HG03342 (cell line): ENCODE data around the gene RPUSD3.
"Not testable (repeated sequence)": the region's sequence is repeated elsewhere in the genome, so short reads cannot be mapped to it uniquely, and the experiment has no call there.

Source experiments
- ATAC-seq: cut with Tn5 transposase; IDR thresholded peaks from one replicate; pipeline ENCODE4 v1.9.1; 2021; ENCODE audit warnings: mild to moderate bottlenecking, moderate library complexity; ENCODE audit not compliant: unreplicated experiment

Gene RPUSD3

GRCh38 chr3:9843715-9844438 is at the start of gene RPUSD3:
RPUSD3 (minus strand) TSS chr3:9844008; CDS start chr3:9843990, 18 bp downstream.
- peak; percentile 98 for ATAC-seq

GRCh38 chr3:9891072-9891622 is 47.3 kb upstream of the RPUSD3 start:
- ATAC-seq = no peak

GRCh38 chr3:9890249-9891071 is 46.7 kb upstream of the RPUSD3 start, which contains the start of gene JAGN1:
JAGN1 (plus strand) TSS chr3:9890610; CDS start chr3:9890723, 113 bp downstream.
- peak; percentile 76 for ATAC-seq

DNA sequence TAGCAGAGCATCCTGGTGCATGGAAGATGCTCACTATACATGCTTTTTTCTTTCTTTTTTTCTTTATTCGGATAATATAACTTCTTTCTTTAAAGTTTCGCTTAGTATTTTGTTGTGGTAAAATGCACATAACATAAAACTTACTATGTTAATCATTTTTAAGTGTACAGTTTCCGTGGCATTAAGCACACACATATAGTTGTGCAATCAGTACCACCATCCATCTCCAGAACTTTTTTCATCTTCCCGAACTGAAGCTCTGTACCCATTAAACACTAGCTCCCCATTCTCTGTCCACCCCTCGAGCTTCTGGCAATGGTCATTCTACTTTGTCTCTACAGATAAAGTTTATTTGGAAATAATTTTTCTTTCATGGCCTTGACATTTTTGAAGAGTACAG is 45.6 kb upstream of the RPUSD3 start:
- no peak for ATAC-seq

- no peak for ATAC-seq
Measured at GRCh38 chr3:9888540-9888939, 44.7 kb upstream of the RPUSD3 start.

DNA sequence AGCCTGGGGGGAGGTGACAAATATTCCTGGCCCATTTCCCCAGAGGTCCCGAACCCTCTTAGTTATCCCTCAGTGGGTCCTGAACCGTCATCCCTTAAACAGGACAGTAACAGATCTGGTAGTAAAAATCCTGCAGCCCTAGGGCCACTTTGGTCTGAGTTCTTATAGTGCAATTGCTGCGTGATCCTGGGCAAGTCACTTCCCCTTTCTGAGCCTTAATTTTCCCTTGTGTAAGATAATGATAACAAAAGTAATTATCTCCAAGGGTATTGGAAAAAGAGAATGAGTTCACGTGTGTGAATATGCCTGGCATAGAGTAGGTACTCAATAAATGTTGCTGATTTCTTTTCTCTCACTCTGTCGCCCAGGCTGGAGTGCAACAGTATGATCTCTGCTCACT is 43.7 kb upstream of the RPUSD3 start:
- no peak for ATAC-seq

DNA sequence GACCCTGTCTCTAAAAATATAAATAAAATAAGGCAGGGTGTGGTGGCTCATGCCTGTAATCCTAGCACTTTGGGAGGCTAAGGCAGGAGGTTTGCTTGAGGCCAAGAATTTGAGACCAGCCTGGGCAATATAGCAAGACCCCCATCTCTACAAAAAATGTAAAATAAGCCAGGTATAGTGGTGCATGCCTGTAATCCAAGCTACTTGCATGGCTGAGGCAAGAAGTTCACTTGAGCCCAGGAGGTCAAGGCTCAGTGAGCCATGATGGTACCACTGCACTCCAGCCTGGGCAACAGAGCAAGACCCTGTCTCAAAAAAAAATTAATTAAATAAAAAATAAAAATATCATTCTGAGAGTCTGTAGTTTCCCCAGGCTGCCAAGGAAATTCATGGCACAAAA is 42.5 kb upstream of the RPUSD3 start:
- ATAC-seq = no peak

GRCh38 chr3:9884555-9885165 is 40.9 kb upstream of the RPUSD3 start:
- no peak for ATAC-seq

DNA sequence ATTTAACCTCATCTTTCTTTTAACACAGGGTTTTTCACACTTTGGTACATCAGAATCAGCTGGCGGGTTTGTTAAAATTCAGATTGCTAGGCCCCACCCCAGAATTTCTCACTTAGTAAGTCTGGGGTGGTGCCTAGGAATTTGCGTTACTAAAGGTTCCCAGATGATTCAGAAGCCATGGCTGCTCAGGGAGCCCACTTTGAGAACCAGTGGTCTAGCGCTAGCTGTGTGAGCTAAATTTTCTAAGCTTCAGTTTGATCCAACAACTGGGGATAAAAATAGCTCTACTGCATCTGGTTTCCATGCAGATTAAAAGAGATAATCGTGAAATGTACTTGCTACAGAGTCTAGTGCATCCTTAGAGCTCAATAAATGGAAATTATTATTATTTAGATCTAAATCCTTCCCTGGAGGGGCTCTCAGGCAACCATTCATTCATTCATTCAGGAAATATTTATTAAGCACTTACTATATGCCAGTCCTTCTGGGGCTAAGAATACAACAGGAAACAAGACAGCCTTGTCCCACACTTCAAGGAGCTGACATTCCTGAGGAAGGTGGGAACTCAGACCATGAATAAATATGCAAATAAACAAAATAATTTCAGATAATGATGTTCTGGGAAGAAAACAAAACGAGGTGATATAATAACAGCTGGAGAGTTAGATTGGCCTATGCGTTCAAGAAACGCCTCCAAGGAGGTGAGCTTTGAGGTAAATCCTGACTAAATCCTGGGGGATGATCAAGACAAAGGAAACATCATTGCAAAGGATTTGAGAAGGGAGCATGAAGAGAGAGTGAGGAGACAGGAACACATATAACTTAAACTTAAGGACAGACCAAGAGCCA is 40.1 kb upstream of the RPUSD3 start:
- no peak for ATAC-seq

DNA sequence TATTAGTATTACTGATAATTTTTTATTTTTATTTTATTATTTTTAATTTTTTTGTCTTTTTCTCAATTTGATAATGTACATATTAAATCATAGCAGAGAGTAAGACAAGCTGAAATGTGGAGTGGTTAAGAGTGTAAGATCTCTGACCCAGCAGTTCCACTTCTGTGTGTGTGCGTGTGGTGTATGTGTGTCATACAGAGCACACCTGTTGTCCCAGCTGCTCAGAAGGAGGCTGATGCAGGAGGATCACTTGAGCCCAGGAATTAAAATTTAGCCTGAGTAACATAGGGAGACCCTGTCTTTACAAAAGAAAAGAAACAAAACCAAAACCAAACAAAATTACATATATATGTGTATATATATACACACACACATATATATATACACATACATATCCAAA is 37.6 kb upstream of the RPUSD3 start:
- ATAC-seq = no peak

DNA sequence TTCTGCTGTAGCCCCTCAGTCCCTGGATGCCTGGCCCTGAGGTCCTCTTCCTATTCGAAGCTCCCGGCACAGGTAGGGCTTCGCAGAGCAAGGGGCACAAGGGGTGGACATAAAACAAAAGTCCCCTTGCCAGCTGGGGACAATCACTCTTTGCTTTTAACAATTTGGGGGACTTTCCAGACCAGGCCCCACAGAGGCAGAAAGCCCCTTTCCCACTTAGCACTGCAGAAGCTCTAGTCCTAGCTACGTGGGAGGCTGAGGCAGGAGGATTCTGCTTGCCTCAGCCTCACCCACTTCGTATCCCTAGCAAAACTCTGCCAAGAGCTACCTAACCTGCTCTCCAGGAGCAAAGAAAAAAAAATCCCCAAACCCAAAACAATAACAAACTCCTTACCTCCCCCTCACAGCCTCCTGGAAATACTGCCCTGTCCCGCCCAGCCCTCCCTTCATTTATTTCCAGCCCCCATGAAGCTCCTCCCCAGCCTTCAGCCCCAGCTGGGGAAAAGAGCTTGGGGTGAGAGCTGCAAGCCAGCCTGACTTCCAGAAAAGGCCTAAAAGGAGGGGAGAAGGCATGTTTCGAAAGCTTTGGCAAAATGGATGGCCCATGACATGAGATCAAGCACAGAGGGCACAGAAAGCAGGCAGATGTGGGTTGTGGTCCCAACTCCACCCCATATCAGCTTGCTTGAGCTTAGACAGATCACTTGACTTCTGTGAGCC is 36.2 kb upstream of the RPUSD3 start, which contains the start of gene CIDEC:
Gene CIDEC (minus strand): TSS at position 424 of the 720 bp plus-strand sequence. CDS start 1,767 bp downstream, outside the sequence.
- ATAC-seq = no peak

- no peak for ATAC-seq
Measured at GRCh38 chr3:9878700-9879099, 34.9 kb upstream of the RPUSD3 start.

DNA sequence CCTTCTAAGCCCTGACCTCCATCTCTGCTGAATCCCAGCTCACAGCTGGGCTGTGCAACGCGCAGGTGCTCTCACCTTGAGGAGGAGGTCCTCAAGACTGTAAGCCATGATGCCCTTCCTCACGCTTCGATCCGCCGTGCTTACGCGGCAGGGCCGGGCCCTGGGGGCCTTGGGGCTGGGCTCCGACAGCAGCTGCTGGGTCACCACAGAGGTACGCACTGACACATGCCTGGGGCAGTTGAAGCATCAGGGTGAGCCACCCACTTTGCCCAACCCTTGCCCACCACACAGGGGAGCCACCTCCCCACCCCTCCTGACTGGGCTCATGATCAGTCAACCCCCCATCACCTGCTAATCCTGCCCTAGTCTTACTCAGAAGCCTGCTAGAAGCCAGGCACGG is 33.2 kb upstream of the RPUSD3 start:
- ATAC-seq = no peak

- not testable (repeated sequence) for ATAC-seq
Measured at GRCh38 chr3:9876255-9876654, 32.4 kb upstream of the RPUSD3 start.

DNA sequence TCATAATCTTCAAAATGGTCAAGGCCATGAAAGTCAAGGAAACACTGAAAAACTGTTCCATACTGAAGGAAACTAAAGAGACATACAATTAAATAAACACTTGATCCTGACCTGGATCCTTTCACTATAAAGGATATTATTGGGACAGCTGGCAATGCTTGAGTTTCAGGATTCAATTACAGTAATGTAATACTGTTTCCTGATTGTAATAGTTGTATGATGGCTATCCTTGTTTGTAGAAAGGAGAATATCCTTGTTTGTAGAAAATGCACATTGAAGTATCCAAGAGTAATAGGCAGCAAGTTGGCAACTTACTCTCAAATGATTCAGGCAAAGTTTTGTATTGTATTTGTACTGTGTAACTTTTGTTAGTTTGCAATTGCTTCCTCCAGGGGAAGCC is 31.6 kb upstream of the RPUSD3 start:
- no peak for ATAC-seq

DNA sequence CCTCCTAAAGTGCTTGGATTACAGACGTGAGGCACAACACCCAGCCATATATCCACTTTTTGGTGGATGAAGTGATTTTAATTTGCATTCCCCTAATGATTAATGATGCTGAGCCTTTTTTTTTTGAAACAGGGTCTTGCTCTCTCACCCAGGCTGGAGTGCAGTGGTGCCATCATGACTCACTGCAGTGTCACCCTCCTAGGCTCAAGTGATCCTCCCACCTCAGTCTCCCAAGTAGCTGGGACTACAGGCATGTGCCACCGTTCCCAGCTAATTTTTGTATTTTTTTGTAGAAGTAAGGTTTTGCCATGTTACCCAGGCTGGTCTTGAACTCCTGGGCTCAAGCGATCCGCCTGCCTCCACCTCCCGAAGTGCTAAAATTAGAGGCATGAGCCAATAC is 28.3 kb upstream of the RPUSD3 start:
- not testable (repeated sequence) for ATAC-seq

DNA sequence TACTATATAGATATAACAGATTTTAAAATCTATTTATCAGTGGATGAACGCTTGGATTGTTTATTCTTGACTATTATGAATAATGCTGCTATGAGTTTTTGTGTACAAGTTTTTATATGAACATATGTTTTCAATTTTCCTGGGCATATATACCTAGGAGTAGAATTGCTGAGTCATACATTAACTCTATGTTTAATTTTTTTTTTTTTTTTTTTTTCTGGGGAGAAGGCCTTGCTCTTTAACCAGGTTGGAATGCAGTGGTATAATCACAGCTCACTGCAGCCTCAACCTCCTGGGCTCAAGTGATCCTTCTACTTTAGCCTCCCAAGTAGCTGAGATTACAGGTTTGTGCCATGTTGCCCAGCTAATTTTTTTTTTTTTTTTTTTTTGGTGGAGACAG is 27.2 kb upstream of the RPUSD3 start:
- ATAC-seq = no peak

GRCh38 chr3:9869955-9870354 is 26.1 kb upstream of the RPUSD3 start:
- no peak for ATAC-seq

DNA sequence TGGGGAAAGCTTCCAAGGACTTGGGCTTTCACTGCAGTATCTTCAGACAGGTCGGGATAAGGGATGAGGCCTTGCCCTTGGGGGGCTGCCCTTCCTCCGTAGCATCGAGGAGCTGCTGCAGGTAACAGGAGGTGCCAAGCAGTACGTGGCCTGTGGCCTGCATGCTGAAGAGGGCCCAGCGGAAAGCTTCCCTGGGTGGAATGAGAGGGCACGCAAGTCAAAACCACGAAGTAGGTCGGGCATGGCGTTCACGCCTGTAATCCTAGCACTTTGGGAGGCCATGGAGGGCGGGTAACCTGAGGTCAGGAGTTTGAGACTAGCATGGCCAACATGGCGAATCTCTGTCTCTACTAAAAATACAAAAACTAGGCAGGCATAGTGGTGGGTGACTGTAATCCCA is 23.3 kb upstream of the RPUSD3 start:
- no peak for ATAC-seq

- no peak for ATAC-seq
Measured at GRCh38 chr3:9866639-9867038, 22.8 kb upstream of the RPUSD3 start.
